Neural cell (in vitro differentiated cells): ENCODE measurements around the gene TYMP.

Experiments used
- EZH2 ChIP-seq: fragments of 200-600, 300-800 bp; shearing (Covaris generic), sonication (generic); IDR thresholded peaks from 2 replicates; pipeline ENCODE4 v1.6.1; 2014; ENCODE audit warnings: antibody characterized with exemption, low read length, borderline replicate concordance, mild to moderate bottlenecking; ENCODE audit not compliant: insufficient read depth, poor library complexity, severe bottlenecking
- POLR2AphosphoS5 ChIP-seq: IDR thresholded peaks from 2 replicates; pipeline ENCODE4 v1.6.1; 2012
- RAD21 ChIP-seq: fragments of 450-650 bp; conservative IDR thresholded peaks from 2 replicates; pipeline ENCODE4 v1.6.1; 2014; ENCODE audit warnings: antibody characterized with exemption, mild to moderate bottlenecking, moderate library complexity
- REST ChIP-seq: IDR thresholded peaks from 2 replicates; pipeline ENCODE4 v1.6.1; 2012; ENCODE audit warnings: borderline replicate concordance
- TAF1 ChIP-seq: IDR thresholded peaks from 2 replicates; pipeline ENCODE4 v1.6.1; 2012; ENCODE audit warnings: low read depth
- TF ChIP-seq, protein P1 (sequence below): fragments of 450-650 bp; IDR thresholded peaks from 2 replicates; pipeline ENCODE4 v1.5.1; 2014; ENCODE audit warnings: antibody characterized with exemption, mild to moderate bottlenecking, moderate library complexity; ENCODE audit not compliant: poor library complexity, severe bottlenecking

- TF ChIP-seq, protein P1, sequence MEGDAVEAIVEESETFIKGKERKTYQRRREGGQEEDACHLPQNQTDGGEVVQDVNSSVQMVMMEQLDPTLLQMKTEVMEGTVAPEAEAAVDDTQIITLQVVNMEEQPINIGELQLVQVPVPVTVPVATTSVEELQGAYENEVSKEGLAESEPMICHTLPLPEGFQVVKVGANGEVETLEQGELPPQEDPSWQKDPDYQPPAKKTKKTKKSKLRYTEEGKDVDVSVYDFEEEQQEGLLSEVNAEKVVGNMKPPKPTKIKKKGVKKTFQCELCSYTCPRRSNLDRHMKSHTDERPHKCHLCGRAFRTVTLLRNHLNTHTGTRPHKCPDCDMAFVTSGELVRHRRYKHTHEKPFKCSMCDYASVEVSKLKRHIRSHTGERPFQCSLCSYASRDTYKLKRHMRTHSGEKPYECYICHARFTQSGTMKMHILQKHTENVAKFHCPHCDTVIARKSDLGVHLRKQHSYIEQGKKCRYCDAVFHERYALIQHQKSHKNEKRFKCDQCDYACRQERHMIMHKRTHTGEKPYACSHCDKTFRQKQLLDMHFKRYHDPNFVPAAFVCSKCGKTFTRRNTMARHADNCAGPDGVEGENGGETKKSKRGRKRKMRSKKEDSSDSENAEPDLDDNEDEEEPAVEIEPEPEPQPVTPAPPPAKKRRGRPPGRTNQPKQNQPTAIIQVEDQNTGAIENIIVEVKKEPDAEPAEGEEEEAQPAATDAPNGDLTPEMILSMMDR: no peak
- TF ChIP-seq EZH2 (no peak), REST (no peak), TAF1 (no peak), RAD21 (no peak), POLR2AphosphoS5 (no peak)
These were observed 5.8 kb downstream of the TYMP start for GRCh38 chr22:50523806-50524675.
